Measurements from ENCODE around the gene OR6C2. TPM values are rescaled to one million over a fixed set of nuclear protein-coding genes. Genes with fewer than 3 reads are reported as not detected.
"Not testable (repeated sequence)": the region's sequence is repeated elsewhere in the genome, so short reads cannot be mapped to it uniquely, and the experiment has no call there.

The OR6C2 gene
- total and polyA plus RNA-seq, 5 donors from 2014 or later: not detected

DNA sequence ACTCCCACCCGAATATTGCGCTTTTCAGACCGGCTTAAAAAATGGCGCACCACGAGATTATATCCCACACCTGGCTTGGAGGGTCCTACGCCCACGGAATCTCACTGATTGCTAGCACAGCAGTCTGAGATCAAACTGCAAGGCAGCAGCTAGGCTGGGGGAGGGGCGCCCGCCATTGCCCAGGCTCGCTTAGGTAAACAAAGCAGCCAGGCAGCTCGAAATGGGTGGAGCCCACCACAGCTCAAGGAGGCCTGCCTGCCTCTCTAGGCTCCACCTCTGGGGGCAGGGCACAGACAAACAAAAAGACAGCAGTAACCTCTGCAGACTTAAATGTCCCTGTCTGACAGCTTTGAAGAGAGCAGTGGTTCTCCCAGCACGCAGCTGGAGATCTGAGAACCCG lies 40.4 kb downstream of the OR6C2 start:
- not testable (repeated sequence) for ATAC-seq (ENCODE audit: low read depth in 2 of 2); H3K36me3 Mint-ChIP-seq; H3K4me1 ChIP-seq (ENCODE audit: control insufficient read depth, insufficient read depth, low read length, poor library complexity, severe bottlenecking); H3K4me1 Mint-ChIP-seq; H3K9me3 Mint-ChIP-seq; H3K36me3 ChIP-seq (ENCODE audit: control insufficient read depth, insufficient read depth, low read length); DNase-seq; H3K27me3 ChIP-seq (ENCODE audit: control insufficient read depth, insufficient read depth, low read length); H3K27ac ChIP-seq (ENCODE audit: insufficient read depth, low read length, poor library complexity, severe bottlenecking); H3K4me3 Mint-ChIP-seq; H3K27ac Mint-ChIP-seq; H3K9me3 ChIP-seq (ENCODE audit: control insufficient read depth in 2 of 2, low read length in 2 of 2); H3K4me3 ChIP-seq (ENCODE audit: low read depth, low read length)
- peaks cover 23% of the 10 kb centered on the region for H3K27me3 Mint-ChIP-seq

DNA sequence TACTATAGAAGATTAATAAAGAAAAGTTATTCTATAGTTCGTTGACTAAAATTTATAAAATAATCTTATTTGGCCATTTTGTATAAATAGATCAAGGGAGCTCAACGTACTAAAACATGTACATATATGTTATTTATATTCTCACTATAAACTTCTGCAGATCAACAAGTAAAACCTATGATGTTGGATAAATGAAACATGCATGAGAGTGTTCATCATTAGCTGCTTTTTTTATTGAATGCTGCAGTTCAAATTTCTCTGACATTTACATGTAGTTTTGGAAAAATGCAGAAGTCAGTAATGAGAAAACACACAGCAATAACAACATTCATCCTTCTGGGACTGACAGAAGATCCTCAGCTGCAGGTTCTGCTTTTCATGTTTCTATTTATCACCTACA lies 48.2 kb downstream of the OR6C2 start, which contains the start of gene OR6C68:
Gene OR6C68, plus strand, starts transcription at position 301 of the 400 bp plus-strand sequence. Its CDS starts 0 bp downstream, at position 301.
- no peak within 1 kb of the TSS for H3K27ac Mint-ChIP-seq
- H3K4me3 ChIP-seq (ENCODE audit: low read depth, low read length): no peak within 1 kb of the TSS

DNA sequence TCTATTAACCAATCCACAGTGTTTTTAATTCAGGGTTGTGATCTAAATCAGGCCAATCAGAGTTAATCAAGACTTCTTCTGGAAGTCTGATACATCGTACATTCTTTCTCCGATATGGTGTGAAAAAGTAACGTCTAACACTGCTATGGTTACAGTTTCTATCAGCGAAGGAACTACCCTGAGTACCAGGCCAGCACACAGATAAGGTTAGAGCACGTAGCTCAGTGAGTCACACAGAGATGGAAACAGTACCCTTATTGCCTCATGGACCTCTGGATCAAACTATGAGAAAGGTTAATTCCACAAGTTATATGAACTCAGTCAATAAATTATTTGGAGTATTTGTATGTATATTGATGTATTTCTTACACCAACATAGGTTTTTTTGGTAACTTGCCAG lies 51.6 kb downstream of the OR6C2 start:
- ATAC-seq (ENCODE audit: low read depth in 2 of 2) (no peak), DNase-seq (no peak)
- Mint-ChIP-seq H3K4me1 (no peaks in the 10 kb centered on the region), H3K27me3 (peaks cover 9% of the 10 kb centered on the region), H3K36me3 (no peaks in the 10 kb centered on the region), H3K4me3 (no peak overlapping the region), H3K9me3 (peaks cover 0 to 1% (median 0%) of the 10 kb centered on the region in 7 donors), H3K27ac (no peak overlapping the region)
- Histone ChIP-seq H3K27me3 (ENCODE audit: control insufficient read depth, insufficient read depth, low read length) (peaks cover 2% of the 10 kb centered on the region), H3K4me1 (ENCODE audit: control insufficient read depth, insufficient read depth, low read length, poor library complexity, severe bottlenecking) (no peaks in the 10 kb centered on the region), H3K9me3 (ENCODE audit: control insufficient read depth in 2 of 2, low read length in 2 of 2) (no peaks in the 10 kb centered on the region), H3K27ac (ENCODE audit: insufficient read depth, low read length, poor library complexity, severe bottlenecking) (no peak overlapping the region), H3K36me3 (ENCODE audit: control insufficient read depth, insufficient read depth, low read length) (no peaks in the 10 kb centered on the region), H3K4me3 (ENCODE audit: low read depth, low read length) (no peak overlapping the region)

More for the DNA sequence above, 48.2 kb downstream of the OR6C2 start, which contains the start of gene OR6C68:
- Mint-ChIP-seq H3K9me3 (peaks cover 0 to 1% (median 0%) of the 10 kb centered on the region in 7 donors), H3K4me3 (no peak within 1 kb of the TSS), H3K4me1 (no peaks in the 10 kb centered on the region), H3K36me3 (no peaks in the 10 kb centered on the region), H3K27me3 (peaks cover 9% of the 10 kb centered on the region)
- H3K9me3 ChIP-seq (ENCODE audit: control insufficient read depth in 2 of 2, low read length in 2 of 2): no peaks in the 10 kb centered on the region
- no peak for DNase-seq
- peaks cover 2% of the 10 kb centered on the region for H3K27me3 ChIP-seq (ENCODE audit: control insufficient read depth, insufficient read depth, low read length)
- no peaks in the 10 kb centered on the region for H3K4me1 ChIP-seq (ENCODE audit: control insufficient read depth, insufficient read depth, low read length, poor library complexity, severe bottlenecking)
- no peak within 1 kb of the TSS for H3K27ac ChIP-seq (ENCODE audit: insufficient read depth, low read length, poor library complexity, severe bottlenecking)
- no peaks in the 10 kb centered on the region for H3K36me3 ChIP-seq (ENCODE audit: control insufficient read depth, insufficient read depth, low read length)
- no peak for ATAC-seq (ENCODE audit: low read depth in 2 of 2)

DNA sequence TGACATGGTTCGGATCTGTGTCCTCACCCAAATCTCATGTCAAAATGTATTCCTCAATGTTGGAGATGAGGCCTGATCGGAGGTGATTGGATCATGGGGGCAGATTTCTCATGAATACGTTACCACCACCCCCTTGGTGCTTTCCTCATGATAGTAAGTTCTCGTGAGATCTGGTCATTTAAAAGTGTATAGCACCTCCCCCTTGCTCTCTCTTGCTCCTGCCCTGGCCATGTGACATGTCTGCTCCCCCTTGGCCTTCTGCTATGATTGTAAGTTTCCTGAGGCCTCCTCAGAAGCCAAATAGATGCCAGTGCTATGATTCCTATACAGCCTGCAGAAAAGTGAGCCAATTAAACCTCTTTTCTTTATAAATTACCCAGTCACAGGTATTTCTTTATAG lies 55.4 kb downstream of the OR6C2 start:
- no peak for ATAC-seq (ENCODE audit: low read depth in 2 of 2)
- H3K27ac Mint-ChIP-seq: no peak overlapping the region
- H3K36me3 Mint-ChIP-seq: no peaks in the 10 kb centered on the region
- peaks cover 0 to 1% (median 0%) of the 10 kb centered on the region in 7 donors for H3K9me3 Mint-ChIP-seq
- no peaks in the 10 kb centered on the region for H3K4me1 Mint-ChIP-seq
- Histone ChIP-seq H3K4me3 (ENCODE audit: low read depth, low read length) (no peak overlapping the region), H3K27ac (ENCODE audit: insufficient read depth, low read length, poor library complexity, severe bottlenecking) (no peak overlapping the region), H3K9me3 (ENCODE audit: control insufficient read depth in 2 of 2, low read length in 2 of 2) (no peaks in the 10 kb centered on the region), H3K27me3 (ENCODE audit: control insufficient read depth, insufficient read depth, low read length) (peaks cover 5% of the 10 kb centered on the region), H3K4me1 (ENCODE audit: control insufficient read depth, insufficient read depth, low read length, poor library complexity, severe bottlenecking) (no peaks in the 10 kb centered on the region), H3K36me3 (ENCODE audit: control insufficient read depth, insufficient read depth, low read length) (no peaks in the 10 kb centered on the region)
- no peaks in the 10 kb centered on the region for H3K27me3 Mint-ChIP-seq
- no peak for DNase-seq
- H3K4me3 Mint-ChIP-seq: no peak overlapping the region

GRCh38 chr12:55499810-55500252 lies 56.0 kb downstream of the OR6C2 start:
- no peaks in the 10 kb centered on the region for H3K36me3 ChIP-seq (ENCODE audit: control insufficient read depth, insufficient read depth, low read length)
- ATAC-seq (ENCODE audit: low read depth in 2 of 2) (no peak), DNase-seq (no peak)

GRCh38 chr12:55501601-55502000 lies 57.7 kb downstream of the OR6C2 start:
- no peaks in the 10 kb centered on the region for H3K36me3 Mint-ChIP-seq
- no peaks in the 10 kb centered on the region for H3K27me3 Mint-ChIP-seq
- no peak overlapping the region for H3K4me3 Mint-ChIP-seq
- Histone ChIP-seq H3K27me3 (ENCODE audit: control insufficient read depth, insufficient read depth, low read length) (peaks cover 3% of the 10 kb centered on the region), H3K36me3 (ENCODE audit: control insufficient read depth, insufficient read depth, low read length) (no peaks in the 10 kb centered on the region), H3K9me3 (ENCODE audit: control insufficient read depth in 2 of 2, low read length in 2 of 2) (no peaks in the 10 kb centered on the region), H3K4me3 (ENCODE audit: low read depth, low read length) (no peak overlapping the region), H3K27ac (ENCODE audit: insufficient read depth, low read length, poor library complexity, severe bottlenecking) (no peak overlapping the region), H3K4me1 (ENCODE audit: control insufficient read depth, insufficient read depth, low read length, poor library complexity, severe bottlenecking) (no peaks in the 10 kb centered on the region)
- DNase-seq (no peak), ATAC-seq (ENCODE audit: low read depth in 2 of 2) (no peak)
- peaks cover 0 to 1% (median 0%) of the 10 kb centered on the region in 7 donors for H3K9me3 Mint-ChIP-seq
- H3K27ac Mint-ChIP-seq: no peak overlapping the region
- no peaks in the 10 kb centered on the region for H3K4me1 Mint-ChIP-seq

More at GRCh38 chr12:55499810-55500252, 56.0 kb downstream of the OR6C2 start:
- Histone ChIP-seq H3K4me1 (ENCODE audit: control insufficient read depth, insufficient read depth, low read length, poor library complexity, severe bottlenecking) (no peaks in the 10 kb centered on the region), H3K27me3 (ENCODE audit: control insufficient read depth, insufficient read depth, low read length) (peaks cover 5% of the 10 kb centered on the region), H3K27ac (ENCODE audit: insufficient read depth, low read length, poor library complexity, severe bottlenecking) (no peak overlapping the region), H3K4me3 (ENCODE audit: low read depth, low read length) (no peak overlapping the region), H3K9me3 (ENCODE audit: control insufficient read depth in 2 of 2, low read length in 2 of 2) (no peaks in the 10 kb centered on the region)
- Mint-ChIP-seq H3K9me3 (peaks cover 0 to 1% (median 0%) of the 10 kb centered on the region in 7 donors), H3K4me1 (no peaks in the 10 kb centered on the region), H3K4me3 (no peak overlapping the region), H3K36me3 (no peaks in the 10 kb centered on the region), H3K27ac (no peak overlapping the region), H3K27me3 (no peaks in the 10 kb centered on the region)

Other genes with a start within 250 kb of the OR6C2 start
- not detected for gene OR10A7, start 223.1 kb upstream of the OR6C2 start, total RNA-seq
- gene OR10A7, start 223.1 kb upstream of the OR6C2 start, polyA plus RNA-seq: not detected
- not detected for gene OR6C74, start 199.5 kb upstream of the OR6C2 start, total RNA-seq
- gene OR6C74, start 199.5 kb upstream of the OR6C2 start, polyA plus RNA-seq: not detected
- gene OR6C6, start 147.5 kb upstream of the OR6C2 start, total RNA-seq: not detected
- gene OR6C6, start 147.5 kb upstream of the OR6C2 start, polyA plus RNA-seq: not detected
- not detected for gene OR6C1, start 129.7 kb upstream of the OR6C2 start, total RNA-seq
- not detected for gene OR6C1, start 129.7 kb upstream of the OR6C2 start, polyA plus RNA-seq
- gene OR6C3, start 113.3 kb upstream of the OR6C2 start, total RNA-seq: not detected
- not detected for gene OR6C3, start 113.3 kb upstream of the OR6C2 start, polyA plus RNA-seq
- gene OR6C75, start 81.1 kb upstream of the OR6C2 start, total RNA-seq: not detected
- gene OR6C75, start 81.1 kb upstream of the OR6C2 start, polyA plus RNA-seq: not detected
- gene OR6C65, start 43.5 kb upstream of the OR6C2 start, total RNA-seq: not detected
- not detected for gene OR6C65, start 43.5 kb upstream of the OR6C2 start, polyA plus RNA-seq
- not detected for gene OR6C76, start 17.8 kb upstream of the OR6C2 start, total RNA-seq
- not detected for gene OR6C76, start 17.8 kb upstream of the OR6C2 start, polyA plus RNA-seq
- not detected for gene OR6C70, start 26.1 kb downstream of the OR6C2 start, total RNA-seq
- not detected for gene OR6C70, start 26.1 kb downstream of the OR6C2 start, polyA plus RNA-seq
- not detected for gene OR6C68, start 48.3 kb downstream of the OR6C2 start, total RNA-seq
- not detected for gene OR6C68, start 48.3 kb downstream of the OR6C2 start, polyA plus RNA-seq
- gene OR6C4, start 105.5 kb downstream of the OR6C2 start, total RNA-seq: not detected
- not detected for gene OR6C4, start 105.5 kb downstream of the OR6C2 start, polyA plus RNA-seq
- gene OR2AP1, start 128.4 kb downstream of the OR6C2 start, total RNA-seq: 0.25 TPM
- not detected for gene OR2AP1, start 128.4 kb downstream of the OR6C2 start, polyA plus RNA-seq
- not detected for gene OR10P1, start 192.8 kb downstream of the OR6C2 start, total RNA-seq
- gene OR10P1, start 192.8 kb downstream of the OR6C2 start, polyA plus RNA-seq: not detected

Data from CD4-positive, CD25-positive, alpha-beta regulatory T cell (primary cell).